ENCODE data around the gene RGS12.

Gene RGS12

GRCh38 chr4:3312362-3312761 lies 19.5 kb downstream of the RGS12 start:
- TF ChIP-seq, protein P1, sequence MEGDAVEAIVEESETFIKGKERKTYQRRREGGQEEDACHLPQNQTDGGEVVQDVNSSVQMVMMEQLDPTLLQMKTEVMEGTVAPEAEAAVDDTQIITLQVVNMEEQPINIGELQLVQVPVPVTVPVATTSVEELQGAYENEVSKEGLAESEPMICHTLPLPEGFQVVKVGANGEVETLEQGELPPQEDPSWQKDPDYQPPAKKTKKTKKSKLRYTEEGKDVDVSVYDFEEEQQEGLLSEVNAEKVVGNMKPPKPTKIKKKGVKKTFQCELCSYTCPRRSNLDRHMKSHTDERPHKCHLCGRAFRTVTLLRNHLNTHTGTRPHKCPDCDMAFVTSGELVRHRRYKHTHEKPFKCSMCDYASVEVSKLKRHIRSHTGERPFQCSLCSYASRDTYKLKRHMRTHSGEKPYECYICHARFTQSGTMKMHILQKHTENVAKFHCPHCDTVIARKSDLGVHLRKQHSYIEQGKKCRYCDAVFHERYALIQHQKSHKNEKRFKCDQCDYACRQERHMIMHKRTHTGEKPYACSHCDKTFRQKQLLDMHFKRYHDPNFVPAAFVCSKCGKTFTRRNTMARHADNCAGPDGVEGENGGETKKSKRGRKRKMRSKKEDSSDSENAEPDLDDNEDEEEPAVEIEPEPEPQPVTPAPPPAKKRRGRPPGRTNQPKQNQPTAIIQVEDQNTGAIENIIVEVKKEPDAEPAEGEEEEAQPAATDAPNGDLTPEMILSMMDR (IDR thresholded peaks at IDR 0.05; ENCODE audit: low read depth, low read length), result no peak
- H3K4me3 ChIP-seq (ENCODE audit: low read depth, low read length), result no peak overlapping the region

DNA sequence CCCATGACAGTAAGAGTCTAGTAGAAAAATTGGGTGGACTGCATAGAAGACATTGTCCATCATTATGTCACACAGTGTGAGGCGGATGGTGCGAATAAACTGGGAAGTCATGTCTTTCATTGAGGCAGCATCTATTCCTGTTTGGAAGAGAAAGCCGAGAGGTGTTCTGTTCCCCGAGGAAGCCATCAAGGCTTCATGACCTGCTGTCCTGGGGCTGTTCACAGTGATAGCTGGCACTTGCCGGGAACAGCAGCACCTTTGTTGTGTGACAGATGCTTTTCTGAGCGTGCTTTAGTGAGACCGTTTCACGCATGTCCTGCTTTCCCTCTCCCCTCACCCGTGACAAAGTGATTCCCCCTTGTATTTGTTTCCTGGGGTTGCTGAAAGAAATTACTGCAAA lies 20.3 kb downstream of the RGS12 start:
- H3K4me3 ChIP-seq (ENCODE audit: low read depth, low read length), result no peak overlapping the region
- TF ChIP-seq, protein P1 (IDR thresholded peaks at IDR 0.05; ENCODE audit: low read depth, low read length), result no peak

GRCh38 chr4:3313556-3314228 lies 20.9 kb downstream of the RGS12 start:
- H3K4me3 ChIP-seq (ENCODE audit: low read depth, low read length), result no peak overlapping the region
- TF ChIP-seq, protein P1 (IDR thresholded peaks at IDR 0.05; ENCODE audit: low read depth, low read length), result no peak

DNA sequence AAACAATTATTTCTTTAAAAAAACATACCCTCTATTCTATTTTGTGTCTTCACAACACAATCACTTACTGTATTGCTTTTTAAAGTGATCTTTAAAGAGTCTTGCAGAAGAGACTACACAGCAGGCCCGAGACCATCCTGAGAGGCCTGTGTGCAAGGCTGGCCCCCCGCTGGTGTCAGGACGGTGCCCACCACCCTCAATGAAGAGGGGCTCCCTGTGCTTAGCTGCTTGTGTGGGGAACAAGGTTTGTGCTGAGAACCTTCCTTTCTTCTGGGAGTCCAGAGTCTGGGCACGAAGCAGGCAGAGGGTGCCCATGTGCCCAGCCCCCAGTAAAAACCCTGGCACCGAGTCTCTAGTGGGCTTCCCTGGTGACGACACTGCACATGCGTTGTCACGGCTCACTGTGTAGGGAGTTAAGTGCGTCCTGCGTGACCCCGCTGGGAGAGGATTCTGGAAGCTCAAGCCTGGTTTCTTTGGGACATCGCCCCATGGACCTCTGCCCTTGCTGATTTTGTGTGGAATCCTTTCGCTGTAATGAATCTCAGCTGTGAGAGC lies 22.0 kb downstream of the RGS12 start:
- H3K4me3 ChIP-seq (ENCODE audit: low read depth, low read length), result no peak overlapping the region
- TF ChIP-seq, protein P1 (IDR thresholded peaks at IDR 0.05; ENCODE audit: low read depth, low read length), result no peak

DNA sequence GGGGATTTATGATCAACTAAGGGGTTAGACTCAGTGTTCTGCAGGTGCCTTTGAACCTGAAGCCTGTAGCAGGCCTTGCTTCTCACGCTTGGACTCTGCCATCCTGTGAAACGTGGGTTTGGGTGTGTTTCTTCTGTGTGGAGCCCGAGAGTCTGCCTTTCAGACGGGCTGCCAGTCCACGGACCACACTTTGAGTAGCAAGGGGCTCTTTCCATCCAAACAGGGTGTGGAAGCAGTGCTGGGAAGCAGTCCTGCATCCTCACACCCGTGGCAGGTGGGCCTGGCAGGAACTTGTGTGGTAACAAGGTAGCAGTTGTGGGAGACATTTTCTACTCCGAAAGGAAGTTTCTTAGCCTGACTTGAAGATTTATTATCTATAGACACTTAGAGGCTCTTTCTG lies 22.7 kb downstream of the RGS12 start:
- TF ChIP-seq, protein P1 (IDR thresholded peaks at IDR 0.05; ENCODE audit: low read depth, low read length), result no peak
- H3K4me3 ChIP-seq (ENCODE audit: low read depth, low read length), result no peak overlapping the region

DNA sequence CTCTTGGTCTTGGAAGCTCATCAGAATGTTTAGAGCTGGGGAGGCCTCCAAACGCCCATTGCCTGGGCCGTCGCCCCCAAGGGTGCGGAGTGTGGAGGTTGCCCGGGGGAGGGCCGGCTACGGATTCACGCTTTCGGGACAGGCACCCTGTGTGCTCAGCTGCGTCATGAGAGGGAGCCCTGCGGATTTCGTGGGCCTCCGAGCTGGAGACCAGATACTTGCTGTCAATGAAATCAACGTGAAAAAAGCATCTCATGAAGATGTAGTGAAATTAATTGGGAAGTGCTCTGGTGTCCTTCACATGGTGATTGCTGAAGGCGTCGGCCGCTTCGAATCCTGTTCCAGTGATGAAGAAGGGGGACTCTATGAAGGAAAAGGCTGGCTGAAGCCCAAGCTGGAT lies 23.3 kb downstream of the RGS12 start:
- TF ChIP-seq, protein P1 (IDR thresholded peaks at IDR 0.05; ENCODE audit: low read depth, low read length), result no peak
- H3K4me3 ChIP-seq (ENCODE audit: low read depth, low read length), result no peak overlapping the region

GRCh38 chr4:3317011-3317655 lies 24.3 kb downstream of the RGS12 start:
- no peak overlapping the region for H3K4me3 ChIP-seq (ENCODE audit: low read depth, low read length)
- TF ChIP-seq, protein P1 (IDR thresholded peaks at IDR 0.05; ENCODE audit: low read depth, low read length), result no peak

All from WI38 (cell line).